ENCODE data around the gene FEM1A. TPM values are rescaled to one million over a fixed set of nuclear protein-coding genes. Genes with fewer than 3 reads are reported as not detected.
A peak's percentile ranks its signal among the peaks of the same experiment; 100 is the strongest.
"Not testable (repeated sequence)": the region's sequence is repeated elsewhere in the genome, so short reads cannot be mapped to it uniquely, and the experiment has no call there.

Gene FEM1A
- total RNA-seq, 1 donor from 2014 or later = 17.3 TPM

DNA sequence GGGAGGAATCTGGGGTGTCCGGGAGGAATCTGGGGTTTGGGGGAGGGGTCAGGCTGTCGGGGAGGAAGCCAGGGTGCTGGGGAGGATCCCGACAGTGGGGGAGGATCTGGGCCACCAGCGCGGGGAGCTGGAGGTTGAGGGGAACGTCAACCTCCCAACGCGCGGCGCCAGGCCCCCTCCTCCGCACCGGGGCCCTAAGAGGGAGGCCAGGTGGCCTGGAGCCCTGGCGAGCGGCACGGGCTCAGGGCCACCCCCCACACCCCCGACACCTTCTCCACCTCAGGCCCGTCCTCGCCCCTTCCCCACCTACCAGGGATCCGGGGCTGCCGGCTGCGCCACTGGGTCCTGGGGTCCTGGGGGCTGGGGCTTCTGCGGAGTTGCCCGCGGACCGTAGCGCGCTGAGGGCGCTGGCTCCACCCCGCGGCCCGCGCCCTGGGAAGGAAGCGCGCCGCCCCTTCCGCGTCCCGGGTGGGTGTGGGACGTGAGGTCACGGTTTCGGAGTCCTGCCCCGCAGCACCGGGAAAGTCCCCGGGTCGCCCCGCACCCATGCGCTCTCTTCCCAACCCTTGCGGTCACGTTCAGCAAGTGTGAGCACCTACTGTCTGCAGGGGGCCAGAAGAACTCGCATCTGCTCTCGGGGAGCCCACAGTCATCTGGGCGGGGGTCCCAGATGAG is 39.9 kb downstream of the FEM1A start, which contains the start of gene TICAM1:
TSS of gene TICAM1 (minus strand) at position 409 of the 675 bp plus-strand sequence. CDS start 13,335 bp downstream, outside the sequence.
- Mint-ChIP-seq H3K27me3 (ENCODE audit: low read depth) (peaks cover 23% of the 10 kb centered on the region), H3K27ac (ENCODE audit: unreplicated experiment) (no peak within 1 kb of the TSS), H3K9me3 (no peaks in the 10 kb centered on the region), H3K4me3 (peak within 1 kb of the TSS; percentile 66), H3K4me1 (peaks cover 7% of the 10 kb centered on the region), H3K36me3 (ENCODE audit: low read depth) (no peaks in the 10 kb centered on the region)
- TF ChIP-seq, protein P1, sequence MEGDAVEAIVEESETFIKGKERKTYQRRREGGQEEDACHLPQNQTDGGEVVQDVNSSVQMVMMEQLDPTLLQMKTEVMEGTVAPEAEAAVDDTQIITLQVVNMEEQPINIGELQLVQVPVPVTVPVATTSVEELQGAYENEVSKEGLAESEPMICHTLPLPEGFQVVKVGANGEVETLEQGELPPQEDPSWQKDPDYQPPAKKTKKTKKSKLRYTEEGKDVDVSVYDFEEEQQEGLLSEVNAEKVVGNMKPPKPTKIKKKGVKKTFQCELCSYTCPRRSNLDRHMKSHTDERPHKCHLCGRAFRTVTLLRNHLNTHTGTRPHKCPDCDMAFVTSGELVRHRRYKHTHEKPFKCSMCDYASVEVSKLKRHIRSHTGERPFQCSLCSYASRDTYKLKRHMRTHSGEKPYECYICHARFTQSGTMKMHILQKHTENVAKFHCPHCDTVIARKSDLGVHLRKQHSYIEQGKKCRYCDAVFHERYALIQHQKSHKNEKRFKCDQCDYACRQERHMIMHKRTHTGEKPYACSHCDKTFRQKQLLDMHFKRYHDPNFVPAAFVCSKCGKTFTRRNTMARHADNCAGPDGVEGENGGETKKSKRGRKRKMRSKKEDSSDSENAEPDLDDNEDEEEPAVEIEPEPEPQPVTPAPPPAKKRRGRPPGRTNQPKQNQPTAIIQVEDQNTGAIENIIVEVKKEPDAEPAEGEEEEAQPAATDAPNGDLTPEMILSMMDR (conservative IDR thresholded peaks at IDR 0.05) = peak; percentile 18
- no peak for DNase-seq (ENCODE audit: low read depth, low spot score)

DNA sequence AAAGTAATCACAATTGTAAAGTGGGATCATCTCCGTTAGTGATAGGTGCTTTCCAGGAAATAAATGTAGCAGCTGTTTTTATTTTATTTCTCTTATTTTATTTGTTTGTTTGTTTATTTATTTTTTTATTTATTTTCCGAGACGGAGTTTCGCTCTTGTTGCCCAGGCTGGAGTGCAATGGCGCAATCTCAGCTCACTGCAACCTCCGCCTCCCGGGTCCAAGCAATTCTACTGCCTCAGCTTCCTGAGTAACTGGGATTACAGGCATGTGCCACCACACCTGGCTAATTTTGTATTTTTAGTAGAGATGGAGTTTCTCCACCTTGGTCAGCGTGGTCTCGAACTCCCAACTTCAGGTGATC is 40.4 kb downstream of the FEM1A start:
- not testable (repeated sequence) for H3K4me1 Mint-ChIP-seq; DNase-seq (ENCODE audit: low read depth, low spot score); H3K9me3 Mint-ChIP-seq; H3K36me3 Mint-ChIP-seq (ENCODE audit: low read depth); H3K27ac Mint-ChIP-seq (ENCODE audit: unreplicated experiment)
- peak overlapping the region; percentile 49 for H3K4me3 Mint-ChIP-seq
- H3K27me3 Mint-ChIP-seq (ENCODE audit: low read depth) = peaks cover 23% of the 10 kb centered on the region

DNA sequence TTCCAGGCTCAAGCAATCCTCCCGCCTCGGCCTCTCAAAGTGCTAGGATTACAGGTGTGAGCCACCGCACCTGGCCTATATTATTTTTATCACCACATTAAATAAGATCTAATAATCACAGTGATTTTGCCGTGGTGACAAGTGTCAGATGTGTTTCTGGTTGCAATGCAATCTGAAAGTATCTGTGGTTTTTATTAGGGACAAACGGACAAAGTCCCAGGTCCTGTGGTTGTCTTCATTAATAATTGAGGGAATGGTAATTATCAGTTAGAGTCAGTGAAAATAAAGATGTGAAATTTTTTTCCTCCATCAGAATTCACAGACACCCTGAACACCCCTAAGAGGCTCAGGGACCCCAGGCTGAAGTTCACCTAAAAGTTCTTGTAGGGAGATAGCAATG is 41.2 kb downstream of the FEM1A start:
- Mint-ChIP-seq H3K4me1 (peaks cover 7% of the 10 kb centered on the region), H3K9me3 (no peaks in the 10 kb centered on the region), H3K4me3 (peak overlapping the region; percentile 62), H3K36me3 (ENCODE audit: low read depth) (peaks cover 3% of the 10 kb centered on the region), H3K27ac (ENCODE audit: unreplicated experiment) (no peak overlapping the region), H3K27me3 (ENCODE audit: low read depth) (peaks cover 23% of the 10 kb centered on the region)
- TF ChIP-seq, protein P1 (conservative IDR thresholded peaks at IDR 0.05) = no peak
- no peak for DNase-seq (ENCODE audit: low read depth, low spot score)

DNA sequence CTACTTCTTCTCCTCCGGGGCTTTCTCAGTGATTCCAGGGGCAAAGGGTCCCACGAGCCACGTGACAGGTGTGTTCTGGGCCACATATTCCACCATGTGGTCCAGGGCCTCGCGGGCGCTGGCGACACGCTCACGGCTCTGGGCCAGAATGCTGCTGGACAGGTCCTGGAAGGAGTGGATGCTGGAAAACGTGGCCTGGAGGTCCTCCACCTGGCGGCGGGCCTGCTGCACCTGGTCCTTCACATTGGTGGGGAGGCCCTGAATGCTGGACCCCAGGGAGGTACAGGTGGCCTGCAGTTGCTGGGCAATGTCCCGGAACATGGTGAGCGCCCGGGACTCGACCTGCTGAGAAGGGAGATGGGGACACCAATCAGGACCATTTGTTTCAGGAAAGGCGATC is 47.7 kb downstream of the FEM1A start:
- no peak for DNase-seq (ENCODE audit: low read depth, low spot score)
- no peaks in the 10 kb centered on the region for H3K9me3 Mint-ChIP-seq
- TF ChIP-seq, protein P1 (conservative IDR thresholded peaks at IDR 0.05) = no peak
- no peak overlapping the region for H3K4me3 Mint-ChIP-seq
- no peaks in the 10 kb centered on the region for H3K27me3 Mint-ChIP-seq (ENCODE audit: low read depth)
- H3K27ac Mint-ChIP-seq (ENCODE audit: unreplicated experiment) = no peak overlapping the region
- H3K4me1 Mint-ChIP-seq = no peaks in the 10 kb centered on the region
- H3K36me3 Mint-ChIP-seq (ENCODE audit: low read depth) = peaks cover 14% of the 10 kb centered on the region

DNA sequence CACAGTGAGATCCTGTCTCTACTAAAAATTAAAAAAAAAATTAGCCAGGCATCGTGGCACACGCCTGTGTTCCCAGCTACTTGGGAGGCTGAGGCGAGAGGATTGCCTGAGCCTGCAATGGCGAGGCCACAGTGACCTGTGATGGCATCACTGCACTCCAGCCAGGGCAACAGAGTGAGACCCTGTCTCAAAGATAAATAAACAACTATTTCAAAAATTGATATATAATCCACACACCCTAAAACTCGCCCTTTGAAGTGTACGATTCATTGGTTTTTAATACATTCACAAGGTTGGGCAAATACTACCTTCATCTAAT is 52.1 kb downstream of the FEM1A start:
- peaks cover 11% of the 10 kb centered on the region for H3K36me3 Mint-ChIP-seq (ENCODE audit: low read depth)
- H3K4me3 Mint-ChIP-seq = no peak overlapping the region
- H3K27ac Mint-ChIP-seq (ENCODE audit: unreplicated experiment) = no peak overlapping the region
- TF ChIP-seq, protein P1 (conservative IDR thresholded peaks at IDR 0.05) = no peak
- no peak for DNase-seq (ENCODE audit: low read depth, low spot score)
- H3K9me3 Mint-ChIP-seq = no peaks in the 10 kb centered on the region
- no peaks in the 10 kb centered on the region for H3K4me1 Mint-ChIP-seq
- no peaks in the 10 kb centered on the region for H3K27me3 Mint-ChIP-seq (ENCODE audit: low read depth)

DNA sequence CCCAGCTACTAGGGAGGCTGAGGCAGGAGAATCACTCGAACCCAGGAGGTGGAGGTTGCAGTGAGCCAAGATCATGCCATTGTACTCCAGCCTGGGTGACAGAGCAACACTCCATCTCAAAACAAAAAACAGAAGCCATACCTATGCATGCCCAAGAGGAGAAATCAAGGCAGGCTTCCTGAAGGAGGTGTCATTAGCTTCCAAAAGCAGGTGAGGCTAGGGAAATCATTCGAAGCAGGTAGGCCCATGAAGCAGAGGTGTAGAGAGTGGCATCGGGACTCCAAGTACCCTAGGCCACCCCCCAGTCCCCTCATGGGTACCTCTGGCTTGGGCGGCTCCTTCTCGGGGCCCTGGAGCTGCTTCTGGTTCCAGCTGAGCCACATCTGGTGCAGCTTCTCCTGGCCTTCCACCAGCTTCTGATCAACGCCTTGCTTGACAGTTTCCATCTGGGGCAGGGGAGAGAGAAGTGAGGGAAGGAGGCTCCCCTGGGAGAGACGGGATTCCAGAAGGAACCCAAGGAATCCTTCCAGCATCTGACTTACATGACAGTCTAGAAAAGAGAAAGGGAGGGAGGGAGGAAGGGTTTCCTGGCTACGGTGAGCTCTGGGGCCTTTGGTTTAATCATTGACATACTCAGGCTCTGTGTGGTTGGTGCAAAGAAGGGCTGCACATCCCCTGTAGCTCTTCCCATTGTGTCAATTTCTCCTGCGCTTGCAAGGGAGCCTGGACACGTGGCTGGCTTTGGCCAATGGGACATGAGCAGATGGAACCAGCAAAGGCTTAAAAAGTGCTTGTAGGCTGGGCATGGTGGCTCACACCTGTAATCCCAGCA is 53.0 kb downstream of the FEM1A start:
- Mint-ChIP-seq H3K4me3 (no peak overlapping the region), H3K36me3 (ENCODE audit: low read depth) (peaks cover 8% of the 10 kb centered on the region), H3K9me3 (no peaks in the 10 kb centered on the region), H3K27me3 (ENCODE audit: low read depth) (no peaks in the 10 kb centered on the region), H3K4me1 (no peaks in the 10 kb centered on the region), H3K27ac (ENCODE audit: unreplicated experiment) (no peak overlapping the region)
- TF ChIP-seq, protein P1 (conservative IDR thresholded peaks at IDR 0.05) = no peak
- no peak for DNase-seq (ENCODE audit: low read depth, low spot score)

DNA sequence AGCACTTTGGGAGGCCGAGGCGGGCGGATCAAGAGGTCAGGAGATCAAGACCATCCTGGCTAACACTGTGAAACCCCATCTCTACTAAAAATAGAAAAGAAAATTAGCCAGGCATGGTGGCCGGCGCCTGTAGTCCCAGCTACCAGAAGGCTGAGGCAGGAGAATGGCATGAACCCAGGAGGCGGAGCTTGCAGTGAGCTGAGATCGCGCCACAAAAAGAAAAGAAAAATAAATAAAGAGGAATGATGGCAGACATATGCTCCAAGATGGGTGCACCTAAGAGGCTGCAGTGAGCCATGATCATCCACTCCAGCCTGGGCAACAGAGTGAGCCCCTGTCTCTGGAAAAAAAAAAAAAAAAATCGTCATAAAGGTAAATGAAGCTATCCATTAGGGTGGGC is 54.4 kb downstream of the FEM1A start:
- not testable (repeated sequence) for H3K9me3 Mint-ChIP-seq; H3K27me3 Mint-ChIP-seq (ENCODE audit: low read depth); H3K4me1 Mint-ChIP-seq; H3K4me3 Mint-ChIP-seq; H3K36me3 Mint-ChIP-seq (ENCODE audit: low read depth); H3K27ac Mint-ChIP-seq (ENCODE audit: unreplicated experiment); DNase-seq (ENCODE audit: low read depth, low spot score)
